Stimulated activated CD4-positive, alpha-beta T cell treated with anti-CD3 and anti-CD28 coated beads, Interleukin-4, amount 100 ng/mL, for 4 hours (primary cell): ENCODE results near the gene AEBP1.

Source experiments
- DNase-seq, 2 experiments: peaks; one replicate each; pipeline ENCODE4 v3.0.0-alpha.2; 2020

The AEBP1 gene

DNA sequence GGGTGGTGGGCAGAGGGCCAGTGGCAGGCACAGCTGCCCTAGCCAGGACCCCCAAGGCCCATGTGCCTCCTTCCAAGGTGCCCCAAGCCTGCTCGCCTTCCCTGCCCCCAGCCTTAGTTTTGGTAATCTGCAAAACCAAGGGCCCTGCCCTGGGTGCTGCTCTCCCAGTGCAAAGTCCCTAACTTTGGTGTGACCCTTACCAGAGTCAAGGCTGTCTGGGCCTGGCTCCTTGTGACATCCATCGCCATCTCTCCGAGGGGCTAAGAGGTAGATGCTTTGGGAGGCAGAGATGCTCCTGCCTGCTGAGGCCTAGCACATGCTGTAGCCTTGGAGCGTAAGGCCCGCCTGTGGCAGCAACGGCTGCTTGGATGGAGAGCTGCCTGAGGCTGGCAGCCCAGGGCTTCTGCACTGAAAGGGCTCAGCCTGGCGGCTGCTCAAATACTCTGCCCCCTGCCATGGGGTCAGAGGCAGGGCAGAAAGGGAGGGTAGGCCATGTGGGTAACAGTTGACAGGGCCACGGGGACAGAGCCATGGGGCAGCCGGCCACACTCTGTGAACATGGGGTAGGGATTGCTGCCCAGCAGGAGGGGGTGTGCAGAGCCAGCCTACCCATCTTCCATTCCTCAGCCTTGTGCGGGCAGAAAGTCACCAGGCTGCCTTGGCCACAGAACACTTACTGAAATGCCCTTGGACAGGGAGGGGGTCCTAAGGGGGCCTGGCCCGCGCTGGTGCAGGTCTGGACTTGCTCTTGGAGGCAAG is 54.9 kb downstream of the AEBP1 start:
- no peak for DNase-seq

DNA sequence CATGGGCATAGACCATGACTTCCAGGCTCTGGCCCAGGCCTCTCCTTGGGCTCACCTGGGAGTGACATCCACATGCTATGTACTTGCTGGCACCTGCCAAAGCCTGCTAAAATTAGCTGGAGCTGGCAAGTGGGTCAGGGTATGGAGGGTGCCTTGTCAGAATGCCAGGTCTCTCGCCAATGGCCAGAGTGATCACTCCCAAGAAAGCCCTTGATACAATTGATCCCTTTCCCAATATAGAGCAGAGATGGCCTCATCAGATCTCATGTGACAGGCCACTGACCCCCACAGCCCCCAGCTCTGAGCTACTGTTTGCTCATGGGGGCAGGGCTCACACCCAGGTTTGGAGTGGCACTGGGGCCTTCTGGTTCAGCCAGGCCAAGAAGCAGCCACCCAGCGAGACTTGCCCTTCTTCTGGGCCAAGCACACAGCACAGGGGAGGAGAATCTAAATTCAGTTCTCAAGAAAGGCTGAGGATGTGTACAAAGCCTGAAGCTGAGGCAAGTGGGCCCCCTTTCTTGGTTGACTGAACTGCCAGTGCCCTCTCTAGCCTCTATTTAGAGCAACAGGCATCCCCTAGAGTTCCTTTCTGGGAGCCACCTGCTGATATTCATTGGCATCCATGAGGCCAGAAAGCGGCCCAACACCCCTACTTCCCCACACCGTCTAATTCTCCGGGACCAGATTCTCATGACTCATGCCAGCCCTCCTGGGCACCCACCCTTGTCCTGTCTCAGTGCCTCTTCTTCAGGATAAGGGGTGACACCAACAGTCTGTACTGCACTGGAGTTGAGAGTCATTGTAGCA is 55.9 kb downstream of the AEBP1 start:
- no peak for DNase-seq

DNA sequence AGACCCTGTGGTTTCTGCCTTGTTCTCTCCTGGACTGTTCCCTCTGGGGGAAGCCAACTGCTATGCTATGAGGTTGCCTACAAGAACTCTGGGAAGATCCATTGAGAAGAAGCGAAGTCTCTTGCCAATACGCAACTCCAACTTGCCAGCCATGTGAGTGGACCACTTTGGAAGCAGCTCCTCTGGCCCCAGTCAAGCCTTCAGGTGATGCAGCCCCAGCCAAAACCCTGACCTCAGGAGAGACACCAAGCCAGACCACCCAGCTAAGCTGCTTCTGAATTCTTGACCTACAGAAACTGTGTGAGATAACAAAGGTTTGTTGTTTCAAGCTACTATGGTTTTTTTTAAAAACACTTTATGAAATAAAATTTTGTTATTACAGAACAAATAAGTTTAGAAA is 57.2 kb downstream of the AEBP1 start:
- DNase-seq = no peak

DNA sequence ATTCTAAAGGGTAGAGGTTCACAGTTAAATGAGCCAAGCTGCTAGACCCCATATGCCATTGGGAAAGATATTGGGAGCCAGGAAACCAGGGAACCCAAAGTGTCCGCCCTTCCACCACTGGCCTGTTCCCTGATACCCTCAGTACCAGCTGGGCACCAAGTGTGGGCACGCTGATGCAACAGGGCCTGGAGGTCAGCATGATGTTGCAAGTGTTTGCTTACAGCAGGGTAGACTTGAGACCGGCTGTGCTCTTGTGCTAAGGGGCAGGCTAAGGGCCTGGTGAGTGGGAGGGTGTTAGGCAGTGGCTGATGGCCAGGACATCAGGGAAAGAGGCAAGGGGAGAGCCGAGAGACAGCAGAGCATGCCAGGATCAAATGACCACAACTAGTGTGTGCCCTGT is 58.0 kb downstream of the AEBP1 start:
- DNase-seq = no peak

DNA sequence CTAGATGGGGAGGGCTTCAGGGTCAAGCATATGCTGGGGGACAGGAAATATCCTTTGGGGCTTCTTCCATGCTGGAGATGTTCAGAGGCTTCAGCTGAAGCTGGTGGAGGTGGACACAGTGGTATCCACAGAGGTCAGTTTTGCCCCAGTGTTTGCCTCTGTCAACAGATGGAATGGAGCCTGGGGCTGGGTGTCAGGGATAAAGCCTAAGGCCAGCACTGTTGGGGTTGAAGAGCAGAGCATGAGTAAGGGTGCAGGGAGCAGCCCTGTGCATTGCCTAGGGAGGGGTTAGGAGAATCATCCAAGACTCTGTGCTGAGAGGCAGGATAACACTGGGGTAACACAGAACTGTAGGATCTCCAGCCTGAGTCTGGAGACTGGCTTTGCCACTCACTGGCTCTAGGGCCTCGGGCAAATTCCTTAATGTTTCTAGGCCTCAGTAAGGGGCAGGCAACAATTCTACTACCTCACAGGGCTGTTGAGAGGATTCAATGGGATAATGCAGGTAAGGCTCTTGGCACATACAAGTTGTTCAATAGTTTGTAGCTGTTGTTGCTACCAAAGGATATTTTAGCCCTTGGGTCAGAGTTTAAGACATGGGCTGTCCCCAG is 58.7 kb downstream of the AEBP1 start:
- no peak for DNase-seq

DNA sequence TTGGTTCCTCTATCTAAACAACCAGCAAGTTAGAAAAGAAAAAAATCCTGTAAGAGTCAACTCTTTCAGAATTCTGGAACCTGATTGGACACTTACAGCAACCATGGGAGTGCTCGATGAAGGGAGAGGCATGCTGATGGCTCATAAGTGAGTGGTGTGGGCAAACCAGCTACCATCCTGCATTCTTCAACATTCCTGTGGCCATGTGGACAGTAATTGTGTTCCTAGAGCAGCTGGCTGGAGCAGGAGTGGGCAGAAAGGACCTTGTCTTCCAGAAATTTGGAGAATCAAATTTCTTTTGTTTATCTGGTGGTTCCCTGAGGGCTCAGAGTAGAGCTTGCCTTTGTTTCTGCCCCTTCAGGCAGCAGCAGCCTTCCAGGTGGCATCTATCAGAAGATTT is 59.4 kb downstream of the AEBP1 start:
- DNase-seq = no peak
